ENCODE data around the gene GPR42. TPM values are rescaled to one million over a fixed set of nuclear protein-coding genes. Genes with fewer than 3 reads are reported as not detected.
A peak's percentile ranks its signal among the peaks of the same experiment; 100 is the strongest.

Gene GPR42
- total and polyA plus RNA-seq, 10 of the 15 experiments (the other 5 are each of a cell fraction or from before 2014, with no cell fraction given) = 0.13 TPM; not detected in 9

GRCh38 chr19:35392742-35393715, 22.2 kb downstream of the GPR42 start:
- no peaks in the 10 kb centered on the region for H3K36me3 ChIP-seq (ENCODE audit: control insufficient read depth in 2 of 2, insufficient read depth in 2 of 2, low read length in 1 of 2)
- FAIRE-seq (peak; percentile 72), ATAC-seq (no peak), DNase-seq (ENCODE audit: low read depth, low spot score) (no peak)
- H2AFZ ChIP-seq (ENCODE audit: control insufficient read depth, low read depth, low read length) = no peak overlapping the region
- no peaks in the 10 kb centered on the region for H3K4me1 ChIP-seq (ENCODE audit: control insufficient read depth, insufficient read depth, low read length)
- no peak overlapping the region for H3K27ac ChIP-seq (ENCODE audit: control insufficient read depth, insufficient read depth)
- H4K20me1 ChIP-seq (ENCODE audit: control insufficient read depth, insufficient read depth) = no peaks in the 10 kb centered on the region
- no peaks in the 10 kb centered on the region for H3K27me3 ChIP-seq (replicated peaks in 1 of 2; ENCODE audit: control insufficient read depth in 2 of 2, insufficient read depth in 2 of 2, low read length in 1 of 2)
- no peak overlapping the region for H3K9ac ChIP-seq (ENCODE audit: control insufficient read depth, insufficient read depth, low read length)
- no TSS peak for BruUV-seq (replicated peaks)
- SMC1A ChIA-PET (ENCODE audit: uncharacterized antibody, unreplicated experiment) = interaction anchor here (1.7 kb wide), 1 partner anchor 10 kb away, joined by 3 read pairs; no protein-coding TSS in a partner anchor
- CTCF ChIA-PET = interaction anchor here (1.4 kb wide), 1 partner anchor 15 kb away, joined by 4 read pairs; no protein-coding TSS in a partner anchor
- H3K9me3 ChIP-seq (replicated peaks; ENCODE audit: control insufficient read depth, insufficient read depth, low read length) = no peaks in the 10 kb centered on the region
- H3K79me2 ChIP-seq (ENCODE audit: control insufficient read depth, insufficient read depth, low read length) = no peaks in the 10 kb centered on the region
- RAD21 ChIA-PET (ENCODE audit: unreplicated experiment) = no interaction called here
- in situ Hi-C loops (cut with MboI) = no loop called here
- intact Hi-C loops (cut with micrococcal nuclease; ENCODE audit: unreplicated experiment) = no loop called here
- 24% methylated on average over 5 of the region's 5 CpGs for WGBS (ENCODE audit: insufficient coverage, insufficient replicate concordance, low lambda C conversion rate, missing lambda C conversion rate)
- POLR2A ChIA-PET = no interaction called here
- H3K4me2 ChIP-seq (ENCODE audit: control insufficient read depth, insufficient read depth) = no peak overlapping the region
- H3K4me3 ChIP-seq = no peak overlapping the region
- no peak for TF ChIP-seq CREM (IDR thresholded peaks at IDR 0.05; ENCODE audit: low read depth)
- TF ChIP-seq IKZF2 (IDR thresholded peaks at IDR 0.05) = no peak
- TF ChIP-seq, protein P1, sequence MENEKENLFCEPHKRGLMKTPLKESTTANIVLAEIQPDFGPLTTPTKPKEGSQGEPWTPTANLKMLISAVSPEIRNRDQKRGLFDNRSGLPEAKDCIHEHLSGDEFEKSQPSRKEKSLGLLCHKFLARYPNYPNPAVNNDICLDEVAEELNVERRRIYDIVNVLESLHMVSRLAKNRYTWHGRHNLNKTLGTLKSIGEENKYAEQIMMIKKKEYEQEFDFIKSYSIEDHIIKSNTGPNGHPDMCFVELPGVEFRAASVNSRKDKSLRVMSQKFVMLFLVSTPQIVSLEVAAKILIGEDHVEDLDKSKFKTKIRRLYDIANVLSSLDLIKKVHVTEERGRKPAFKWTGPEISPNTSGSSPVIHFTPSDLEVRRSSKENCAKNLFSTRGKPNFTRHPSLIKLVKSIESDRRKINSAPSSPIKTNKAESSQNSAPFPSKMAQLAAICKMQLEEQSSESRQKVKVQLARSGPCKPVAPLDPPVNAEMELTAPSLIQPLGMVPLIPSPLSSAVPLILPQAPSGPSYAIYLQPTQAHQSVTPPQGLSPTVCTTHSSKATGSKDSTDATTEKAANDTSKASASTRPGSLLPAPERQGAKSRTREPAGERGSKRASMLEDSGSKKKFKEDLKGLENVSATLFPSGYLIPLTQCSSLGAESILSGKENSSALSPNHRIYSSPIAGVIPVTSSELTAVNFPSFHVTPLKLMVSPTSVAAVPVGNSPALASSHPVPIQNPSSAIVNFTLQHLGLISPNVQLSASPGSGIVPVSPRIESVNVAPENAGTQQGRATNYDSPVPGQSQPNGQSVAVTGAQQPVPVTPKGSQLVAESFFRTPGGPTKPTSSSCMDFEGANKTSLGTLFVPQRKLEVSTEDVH (IDR thresholded peaks at IDR 0.05; ENCODE audit: low read depth, partially characterized antibody) = no peak
- TF ChIP-seq ZNF622 (IDR thresholded peaks at IDR 0.05) = no peak
- TF ChIP-seq RUNX3 (IDR thresholded peaks at IDR 0.05; ENCODE audit: low read length) = peak; percentile 42
- TF ChIP-seq NFYB (IDR thresholded peaks at IDR 0.05; ENCODE audit: insufficient read depth, low read depth, low read length) = no peak
- TF ChIP-seq YBX1 (IDR thresholded peaks at IDR 0.05) = peak; percentile 20; the same call in 1 of the 2 replicates
- TF ChIP-seq, protein P2, sequence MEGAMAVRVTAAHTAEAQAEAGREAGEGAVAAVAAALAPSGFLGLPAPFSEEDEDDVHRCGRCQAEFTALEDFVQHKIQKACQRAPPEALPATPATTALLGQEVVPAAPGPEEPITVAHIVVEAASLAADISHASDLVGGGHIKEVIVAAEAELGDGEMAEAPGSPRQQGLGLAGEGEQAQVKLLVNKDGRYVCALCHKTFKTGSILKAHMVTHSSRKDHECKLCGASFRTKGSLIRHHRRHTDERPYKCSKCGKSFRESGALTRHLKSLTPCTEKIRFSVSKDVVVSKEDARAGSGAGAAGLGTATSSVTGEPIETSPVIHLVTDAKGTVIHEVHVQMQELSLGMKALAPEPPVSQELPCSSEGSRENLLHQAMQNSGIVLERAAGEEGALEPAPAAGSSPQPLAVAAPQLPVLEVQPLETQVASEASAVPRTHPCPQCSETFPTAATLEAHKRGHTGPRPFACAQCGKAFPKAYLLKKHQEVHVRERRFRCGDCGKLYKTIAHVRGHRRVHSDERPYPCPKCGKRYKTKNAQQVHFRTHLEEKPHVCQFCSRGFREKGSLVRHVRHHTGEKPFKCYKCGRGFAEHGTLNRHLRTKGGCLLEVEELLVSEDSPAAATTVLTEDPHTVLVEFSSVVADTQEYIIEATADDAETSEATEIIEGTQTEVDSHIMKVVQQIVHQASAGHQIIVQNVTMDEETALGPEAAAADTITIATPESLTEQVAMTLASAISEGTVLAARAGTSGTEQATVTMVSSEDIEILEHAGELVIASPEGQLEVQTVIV (IDR thresholded peaks at IDR 0.05; ENCODE audit: borderline replicate concordance, partially characterized antibody) = no peak
- no peak for TF ChIP-seq IKZF1 (conservative IDR thresholded peaks at IDR 0.05)
- TF ChIP-seq CHD1 (IDR thresholded peaks at IDR 0.05; ENCODE audit: low read depth, low read length) = no peak
- peak; percentile 64; the same call in 1 of the 2 replicates for TF ChIP-seq NBN (IDR thresholded peaks at IDR 0.05)
- no peak for TF ChIP-seq TARDBP (IDR thresholded peaks at IDR 0.05; ENCODE audit: borderline replicate concordance)
- TF ChIP-seq MYC (IDR thresholded peaks at IDR 0.05; ENCODE audit: insufficient read depth, insufficient read length, insufficient replicate concordance, low read length, severe bottlenecking) = no peak
- no peak for TF ChIP-seq DPF2 (IDR thresholded peaks at IDR 0.05)
- no peak for TF ChIP-seq MTA2 (IDR thresholded peaks at IDR 0.05; ENCODE audit: low read depth)
- TF ChIP-seq HDGF (IDR thresholded peaks at IDR 0.05) = peak; percentile 89

Data from GM12878 (cell line).